NCI-H1092 (cell line): ENCODE measurements around the gene CCDC167.
A peak's percentile ranks its signal among the peaks of the same experiment; 100 is the strongest.
"Not testable (repeated sequence)": the region's sequence is repeated elsewhere in the genome, so short reads cannot be mapped to it uniquely, and the experiment has no call there.

ENCODE experiments used
- DNase-seq: peaks from one replicate; lab custom pipeline; 2025; lab: John Stamatoyannopoulos, UW

Gene CCDC167

DNA sequence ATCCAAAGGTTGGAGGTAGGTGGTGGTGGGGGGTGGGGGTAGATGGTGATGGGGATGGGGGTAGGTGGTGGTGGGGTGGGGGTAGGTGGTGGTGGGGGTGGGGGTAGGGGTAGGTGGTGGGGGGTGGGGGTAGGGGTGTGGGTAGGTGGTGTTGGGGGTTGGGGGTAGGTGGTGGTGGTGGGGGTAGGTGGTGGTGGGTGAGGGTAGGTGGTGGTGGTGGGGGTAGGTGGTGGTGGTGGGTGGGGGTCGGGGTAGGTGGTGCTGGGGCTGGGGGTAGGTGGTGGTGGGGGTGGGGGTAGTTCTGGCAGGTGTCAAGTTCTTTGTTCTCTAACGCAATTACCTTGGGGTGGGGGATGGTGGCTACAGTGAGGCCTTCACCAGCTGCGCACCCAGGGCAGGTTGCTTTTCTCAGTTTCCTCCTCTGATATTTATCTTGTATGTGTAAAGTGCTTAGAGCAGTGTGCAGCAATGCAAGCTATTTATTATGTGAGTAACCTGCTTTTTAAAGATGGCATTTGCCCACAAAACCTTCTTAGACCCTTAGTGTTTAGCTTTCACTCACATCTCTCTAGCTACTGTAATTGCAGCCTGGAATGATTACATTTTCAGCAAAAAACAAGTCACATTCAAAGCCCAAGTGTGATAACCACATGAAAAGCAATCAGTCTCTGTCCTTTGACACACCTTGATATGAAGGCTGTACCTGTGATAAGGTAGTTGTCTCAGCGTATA is 8.2 kb upstream of the CCDC167 start:
- no peak for DNase-seq

DNA sequence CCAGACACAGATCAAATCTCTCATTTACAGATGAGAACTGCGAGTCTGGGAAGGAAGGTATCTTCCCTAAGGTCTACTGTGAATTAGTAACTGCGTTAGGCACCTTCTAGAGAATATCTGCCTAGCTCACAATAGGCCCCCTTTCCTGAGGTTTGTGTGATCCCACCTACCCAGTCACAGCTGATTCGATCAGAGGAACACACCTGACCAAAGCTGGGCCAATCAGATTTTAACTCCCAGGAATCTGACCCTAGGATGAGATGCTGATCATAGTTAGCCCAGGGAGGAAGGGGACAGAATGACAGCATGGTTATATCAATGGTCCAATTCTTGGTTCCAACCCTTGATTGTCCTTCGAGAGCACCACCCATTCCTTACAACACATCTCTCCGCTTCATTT is 7.4 kb upstream of the CCDC167 start:
- no peak for DNase-seq

DNA sequence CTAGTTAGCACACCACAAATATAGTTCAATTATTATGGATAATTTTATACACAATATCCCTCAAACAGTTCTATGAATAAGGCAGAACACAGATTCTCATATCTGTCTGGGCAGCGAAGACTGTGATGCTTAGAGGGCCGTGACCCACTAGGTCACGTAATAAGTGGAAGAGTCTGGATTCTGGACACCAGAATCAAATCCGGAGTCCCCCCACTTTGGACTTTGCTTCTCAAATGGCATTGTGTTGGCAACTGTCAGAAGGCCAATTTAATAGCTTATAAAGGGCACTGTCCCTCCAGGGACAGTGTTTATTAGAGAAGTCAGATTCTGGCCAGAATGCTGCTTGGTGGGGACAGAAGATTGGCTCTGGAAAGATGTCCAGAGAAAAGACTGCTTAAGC is 6.8 kb upstream of the CCDC167 start:
- DNase-seq: no peak

DNA sequence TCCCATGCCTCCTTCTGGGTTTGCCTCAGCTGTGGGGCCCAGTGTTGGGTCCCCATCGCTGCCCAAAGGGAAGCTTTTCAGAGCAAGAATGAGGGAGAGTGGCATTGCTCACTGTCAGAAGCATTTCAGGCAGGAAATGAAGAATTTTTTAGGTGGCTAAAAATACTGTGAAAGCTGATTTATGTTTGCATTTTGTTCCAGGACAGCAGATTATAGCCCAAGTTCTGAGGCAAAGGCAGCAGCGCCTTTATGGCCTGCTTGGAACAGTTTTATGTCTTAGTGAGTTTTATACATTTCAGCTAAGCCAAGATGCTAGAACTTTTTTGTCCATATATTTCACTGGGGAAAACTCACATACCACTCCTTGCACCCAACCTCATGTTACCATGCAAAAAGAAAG is 4.3 kb upstream of the CCDC167 start:
- no peak for DNase-seq

DNA sequence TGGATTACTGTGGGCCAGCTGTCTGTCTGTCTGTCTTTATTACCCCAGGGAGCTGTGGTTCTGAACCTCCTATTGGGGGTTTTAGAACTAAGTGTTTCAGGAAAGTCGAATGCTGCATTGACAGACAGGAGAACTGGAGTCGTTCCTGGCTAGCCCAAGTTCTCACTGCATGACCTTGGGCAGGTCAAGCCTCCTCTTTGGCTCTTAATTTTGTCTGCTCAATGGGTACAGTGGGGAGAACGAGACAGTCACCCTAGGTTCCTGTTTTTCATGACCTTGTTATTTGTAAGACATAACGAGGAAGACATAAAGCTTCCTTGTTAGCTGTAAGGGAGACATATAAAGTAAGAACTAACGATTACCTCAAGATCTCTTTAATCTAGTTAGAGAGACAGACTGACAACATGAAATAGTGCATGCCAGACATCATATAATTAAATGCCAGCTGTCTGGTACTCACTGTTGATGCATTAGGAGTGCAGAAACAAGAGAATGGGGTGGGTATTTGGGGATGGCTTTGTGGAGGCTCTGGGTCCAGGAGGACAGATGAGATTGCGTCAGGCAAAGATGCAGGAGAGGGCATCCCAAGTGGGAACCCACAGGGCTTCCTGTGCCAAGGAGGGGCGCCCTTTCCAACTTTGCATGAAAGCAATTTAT is 3.7 kb upstream of the CCDC167 start:
- DNase-seq: no peak

DNA sequence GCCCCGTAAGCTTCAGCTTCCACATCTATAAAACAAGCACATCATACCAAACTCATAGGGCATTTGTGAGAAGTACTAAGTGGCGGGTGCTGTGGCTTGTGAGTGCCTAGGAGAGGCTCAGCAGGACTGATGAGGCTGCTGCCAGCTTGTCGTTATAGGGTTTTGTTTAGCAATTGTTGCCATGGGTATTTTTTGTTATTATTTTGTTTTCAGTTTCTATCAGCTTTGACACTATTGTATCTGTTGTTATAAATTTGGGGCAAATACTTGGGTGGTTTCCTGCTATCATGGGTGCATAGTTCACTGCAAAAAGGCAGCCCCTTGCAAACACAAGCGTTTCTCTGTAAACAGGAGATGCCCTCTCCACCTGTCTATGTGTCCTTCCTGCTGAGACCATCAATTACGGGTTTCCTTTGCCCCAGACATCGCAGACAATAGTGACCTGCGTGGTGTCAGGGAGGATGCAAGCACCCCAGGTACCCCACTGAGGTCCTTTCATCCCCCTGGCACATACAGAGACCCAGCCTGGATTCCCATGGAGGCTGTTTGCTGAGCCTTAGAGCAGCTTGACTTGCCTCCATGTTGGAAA is 3.1 kb upstream of the CCDC167 start:
- no peak for DNase-seq

DNA sequence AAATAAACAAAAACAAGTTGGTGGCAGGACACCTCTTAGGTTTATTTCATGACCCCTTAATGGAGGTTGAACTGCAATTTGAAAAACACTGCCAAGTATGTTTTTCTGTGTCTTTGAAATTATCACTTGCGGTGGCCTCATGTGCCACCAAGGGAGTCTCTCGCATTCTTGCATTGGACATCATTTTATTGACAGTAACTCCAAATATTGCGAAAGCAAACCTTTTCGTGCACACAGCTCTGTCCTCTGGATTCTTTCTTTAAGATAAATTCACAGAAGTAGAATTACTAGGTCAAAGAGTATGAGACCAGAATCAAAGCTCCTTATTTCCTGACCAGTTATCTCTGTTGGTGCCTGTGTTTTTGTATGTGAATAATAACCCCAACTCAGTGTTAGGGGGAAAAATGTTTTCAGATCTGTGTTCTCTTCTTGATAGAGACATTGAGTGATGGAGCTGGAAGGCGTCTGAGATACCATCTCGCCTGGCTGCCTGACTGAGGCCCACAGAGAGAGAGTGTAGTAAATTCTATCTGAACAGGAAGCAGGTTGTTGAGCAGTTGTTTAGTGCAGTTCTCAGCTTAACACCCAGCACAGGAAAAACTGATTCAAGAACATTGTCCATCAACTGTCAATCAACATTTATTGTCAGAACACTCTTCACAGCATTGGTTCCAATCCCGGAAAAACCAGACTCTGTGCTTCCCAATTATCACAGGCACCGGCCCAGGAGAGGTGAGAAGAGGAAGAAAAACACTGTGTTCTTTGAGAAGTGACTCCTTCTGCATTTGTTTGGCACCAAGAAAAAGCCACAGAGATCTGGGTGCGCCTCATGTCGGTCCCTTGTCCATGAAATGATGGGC is 2.2 kb upstream of the CCDC167 start:
- DNase-seq: no peak

DNA sequence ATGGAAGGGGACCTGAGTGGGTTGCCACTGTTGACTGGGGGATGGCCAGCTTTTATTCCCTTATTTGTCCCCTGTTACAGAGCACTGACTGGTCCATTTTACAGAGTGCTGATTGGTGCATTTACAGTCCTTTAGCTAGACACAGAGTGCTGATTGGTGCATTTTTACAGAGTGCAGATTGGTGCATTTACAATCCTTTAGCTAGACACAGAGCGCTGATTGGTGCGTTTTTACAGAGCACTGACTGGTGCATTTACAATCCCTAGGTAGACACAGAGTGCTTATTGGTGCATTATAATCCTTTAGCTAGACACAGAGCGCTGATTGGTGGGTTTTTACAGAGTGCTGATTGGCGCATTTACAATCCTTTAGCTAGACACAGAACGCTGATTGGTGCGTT is 1.2 kb upstream of the CCDC167 start:
- not testable (repeated sequence) for DNase-seq

DNA sequence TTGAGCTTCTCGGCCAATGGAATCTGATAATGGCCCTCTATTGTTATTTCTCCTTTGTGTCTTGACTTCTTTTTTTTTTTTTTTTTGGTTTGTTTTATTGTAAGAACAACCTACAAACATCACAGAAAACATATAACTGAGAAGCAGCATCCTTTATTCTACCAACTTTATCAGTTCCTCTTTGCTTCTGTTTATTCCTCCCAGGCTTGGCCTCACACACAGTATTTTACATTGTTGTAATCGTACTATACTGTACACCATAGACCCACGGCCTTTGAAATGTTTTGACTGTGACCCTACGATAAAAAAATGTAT is 558 bp upstream of the CCDC167 start:
- no peak for DNase-seq

DNA sequence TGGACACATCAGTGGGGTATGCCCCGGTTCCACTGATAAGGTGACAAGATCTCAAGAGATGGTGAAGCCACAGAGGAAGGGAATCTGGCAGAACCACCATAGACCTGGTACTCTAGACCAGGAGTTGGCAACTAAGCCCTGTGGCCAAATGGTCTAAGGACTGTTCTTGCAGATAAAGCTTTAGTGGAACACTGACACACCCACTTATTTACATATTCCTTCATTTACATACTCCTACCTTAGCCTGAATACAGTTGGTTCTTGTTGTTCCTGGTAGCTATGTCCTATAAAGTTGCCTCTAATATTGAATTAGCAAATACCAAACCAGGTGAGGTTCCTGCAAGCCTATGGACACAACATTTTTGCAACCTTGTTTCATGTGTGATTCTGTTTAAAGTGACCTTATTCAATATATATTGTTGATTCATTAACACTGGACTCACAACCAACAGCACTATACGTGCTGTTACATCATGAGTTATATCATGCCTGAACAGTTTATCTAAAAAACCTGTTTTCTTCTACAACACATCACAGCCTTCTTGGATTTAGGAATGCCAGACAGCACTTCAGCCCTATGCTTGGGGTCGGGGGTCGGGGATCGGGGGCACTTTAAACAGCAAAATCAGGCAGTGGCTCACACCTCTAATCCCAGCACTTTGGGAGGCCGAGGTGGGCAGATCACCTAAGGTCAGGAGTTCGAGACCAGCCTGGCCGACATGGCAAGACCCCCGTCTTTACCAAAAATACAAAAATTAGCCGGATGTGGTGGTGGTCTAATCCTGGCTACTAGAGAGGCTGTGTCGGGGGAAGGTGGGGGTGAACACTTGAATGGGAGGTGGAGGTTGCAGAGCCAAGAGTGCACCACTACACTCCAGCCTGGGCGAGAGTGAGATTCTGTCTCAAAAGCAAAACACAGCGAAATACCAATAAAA is 2.5 kb downstream of the CCDC167 start:
- no peak for DNase-seq

DNA sequence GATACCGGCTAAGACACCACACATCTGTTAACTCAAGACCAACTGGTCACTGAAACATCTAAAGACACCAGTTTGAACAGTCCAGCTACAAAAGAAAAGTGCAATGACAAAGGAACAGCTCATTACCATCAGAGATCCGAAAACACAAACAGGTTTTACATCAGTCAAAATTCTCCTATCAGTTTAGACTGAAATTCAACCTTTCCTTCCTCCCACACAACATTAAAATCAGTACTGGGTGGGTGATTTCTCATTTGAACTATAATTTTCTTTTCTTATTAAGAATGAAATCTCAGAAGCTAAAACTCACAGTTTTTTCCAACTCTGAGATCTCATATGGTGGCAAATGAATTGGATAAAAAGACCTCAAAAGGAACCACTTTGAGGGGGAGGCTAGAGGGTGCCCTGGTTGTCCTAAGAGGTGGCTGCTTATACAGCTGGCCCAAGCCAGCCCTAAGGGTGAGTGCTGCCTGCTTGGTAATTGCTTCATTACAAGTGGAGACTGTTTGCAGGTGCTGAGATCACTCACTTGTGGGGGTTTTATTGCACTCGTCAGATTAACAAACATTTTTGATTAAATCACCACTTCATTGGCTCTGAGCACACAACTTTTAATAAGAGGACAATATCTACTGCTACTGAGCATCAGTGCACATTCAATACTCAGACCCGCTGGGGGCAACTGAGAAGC is 4.3 kb downstream of the CCDC167 start:
- peak; percentile 78 for DNase-seq

DNA sequence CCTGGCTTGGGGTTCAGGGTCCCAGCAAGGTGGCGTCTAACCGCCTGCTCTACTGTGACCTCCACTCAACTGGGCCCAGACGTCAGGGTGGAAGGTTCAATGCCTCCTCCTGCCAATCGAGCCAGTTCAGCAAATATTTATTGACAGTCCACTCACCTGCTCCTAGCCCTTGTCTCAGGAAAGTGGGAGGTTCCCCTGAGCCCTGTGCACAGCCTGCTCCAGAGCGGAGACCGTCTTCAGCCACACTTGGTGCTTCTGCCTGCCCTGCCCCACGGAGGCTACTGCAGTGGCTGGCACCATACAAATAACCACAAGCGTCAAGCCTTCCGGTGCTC is 6.1 kb downstream of the CCDC167 start:
- DNase-seq: peak; percentile 68

DNA sequence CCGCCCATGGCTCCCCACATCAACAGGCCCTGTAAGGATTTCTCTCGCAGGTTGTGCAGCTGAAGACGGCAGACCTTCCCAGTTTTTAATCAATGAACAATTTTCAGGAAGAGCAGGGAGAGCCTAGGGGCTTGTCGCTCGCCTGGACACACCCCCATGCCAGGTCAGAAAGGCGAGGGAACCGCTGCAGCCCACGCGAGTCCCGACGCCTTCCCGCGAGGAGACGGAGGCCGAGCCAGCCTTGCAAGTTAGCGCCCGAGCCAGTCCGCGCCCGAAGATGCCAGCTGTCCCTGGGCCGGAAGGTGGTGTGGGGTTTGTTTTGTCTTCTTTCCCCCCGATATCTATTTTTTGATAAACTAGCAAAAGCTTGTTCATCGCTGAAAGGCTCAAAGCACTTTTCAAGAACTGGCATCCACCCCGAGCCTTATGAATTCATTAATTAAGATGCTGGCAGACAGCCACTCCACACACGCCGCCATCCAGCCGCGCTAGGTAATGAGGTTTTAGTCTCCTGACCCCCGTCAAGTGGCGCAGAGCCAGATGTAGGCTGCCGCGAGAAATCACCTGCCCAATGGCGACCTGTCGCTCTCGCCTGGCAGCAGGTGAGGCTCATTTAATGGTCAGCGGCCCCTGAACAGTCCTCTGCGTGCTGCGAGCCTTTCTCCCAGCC is 6.6 kb downstream of the CCDC167 start:
- DNase-seq: peak; percentile 79

DNA sequence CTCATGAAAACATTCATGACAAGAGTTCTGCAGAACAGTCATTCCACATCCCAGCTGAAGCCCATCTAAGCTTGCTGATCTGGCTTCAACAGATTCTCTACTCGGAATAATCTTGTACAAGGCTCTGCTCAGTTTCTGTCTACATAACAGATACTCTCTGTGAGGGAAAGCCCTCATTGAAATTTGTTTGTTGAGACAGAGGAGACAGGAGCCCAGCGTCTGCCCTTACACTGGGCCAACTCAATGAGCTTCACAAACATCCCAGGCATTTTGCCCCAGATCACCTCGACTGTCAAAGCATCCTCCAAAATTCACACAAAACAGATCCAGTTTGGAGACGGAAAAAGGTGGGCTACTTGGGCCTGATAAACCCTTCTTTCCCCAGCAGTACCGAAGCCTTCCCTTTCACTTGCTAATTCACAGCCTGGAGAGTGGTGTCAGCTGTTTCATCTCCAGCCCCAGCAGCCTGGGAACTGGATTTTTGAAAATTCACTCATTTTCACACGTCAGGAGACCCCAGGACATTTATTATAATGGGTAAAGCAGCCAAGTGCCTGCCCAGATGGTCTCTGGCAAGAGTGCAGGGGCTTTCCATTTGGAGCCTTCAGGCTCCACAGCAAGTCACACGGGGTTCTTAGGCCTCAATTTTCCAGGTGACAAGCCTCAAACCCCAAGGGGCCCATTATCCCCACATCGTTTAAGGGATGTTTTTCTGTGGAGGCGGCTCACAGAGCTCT is 7.3 kb downstream of the CCDC167 start:
- peak; percentile 44 for DNase-seq

DNA sequence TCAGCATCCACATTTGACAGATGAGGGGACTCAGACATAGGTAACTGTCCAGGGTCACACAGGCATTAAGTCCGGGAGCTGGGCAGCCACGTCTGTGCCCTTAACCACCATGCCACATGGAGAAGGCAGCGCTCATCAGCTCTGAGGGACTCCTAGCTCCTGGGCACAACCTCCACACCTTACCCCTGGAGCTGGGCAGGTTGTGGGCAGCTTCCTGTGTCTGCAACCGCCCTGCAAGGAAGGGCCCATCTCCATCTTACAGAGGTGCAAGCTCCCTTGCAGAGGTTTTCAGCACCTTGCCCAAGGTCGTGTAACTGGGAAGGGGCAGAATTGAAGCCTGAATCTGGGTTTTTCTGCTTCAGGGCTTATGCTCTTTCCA is 7.9 kb downstream of the CCDC167 start:
- DNase-seq: no peak

DNA sequence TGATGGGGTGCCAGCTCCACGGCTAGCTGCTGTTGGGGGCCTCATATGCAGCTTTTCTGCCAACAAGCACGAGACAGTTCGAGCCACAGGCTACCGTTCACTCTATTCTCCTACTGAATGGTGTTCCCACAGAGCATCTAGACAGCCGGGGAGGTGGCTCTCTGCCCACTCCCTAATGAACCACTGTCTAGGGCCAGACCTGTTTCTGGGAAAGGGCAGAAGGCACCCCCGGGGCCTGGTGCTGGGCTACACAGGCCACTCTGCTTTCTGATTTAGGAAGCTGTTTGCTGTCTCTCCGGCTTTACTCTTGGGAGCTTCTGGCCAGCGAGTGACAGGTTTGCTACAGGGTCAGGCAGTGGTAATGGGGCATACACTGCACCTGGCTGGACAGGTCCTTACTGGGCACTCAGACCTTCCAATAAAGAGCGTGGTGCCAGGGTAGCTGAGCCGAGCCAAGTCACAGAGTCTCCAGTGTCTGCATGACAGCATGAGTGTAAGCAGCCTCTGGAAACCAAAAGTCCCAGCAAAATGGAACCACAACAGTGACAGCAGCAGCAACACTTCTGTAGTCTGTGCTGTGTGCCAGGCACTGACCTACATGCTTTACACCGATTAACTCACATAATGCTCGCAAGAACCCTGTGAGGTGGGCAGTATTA is 8.4 kb downstream of the CCDC167 start:
- peak; percentile 54 for DNase-seq

DNA sequence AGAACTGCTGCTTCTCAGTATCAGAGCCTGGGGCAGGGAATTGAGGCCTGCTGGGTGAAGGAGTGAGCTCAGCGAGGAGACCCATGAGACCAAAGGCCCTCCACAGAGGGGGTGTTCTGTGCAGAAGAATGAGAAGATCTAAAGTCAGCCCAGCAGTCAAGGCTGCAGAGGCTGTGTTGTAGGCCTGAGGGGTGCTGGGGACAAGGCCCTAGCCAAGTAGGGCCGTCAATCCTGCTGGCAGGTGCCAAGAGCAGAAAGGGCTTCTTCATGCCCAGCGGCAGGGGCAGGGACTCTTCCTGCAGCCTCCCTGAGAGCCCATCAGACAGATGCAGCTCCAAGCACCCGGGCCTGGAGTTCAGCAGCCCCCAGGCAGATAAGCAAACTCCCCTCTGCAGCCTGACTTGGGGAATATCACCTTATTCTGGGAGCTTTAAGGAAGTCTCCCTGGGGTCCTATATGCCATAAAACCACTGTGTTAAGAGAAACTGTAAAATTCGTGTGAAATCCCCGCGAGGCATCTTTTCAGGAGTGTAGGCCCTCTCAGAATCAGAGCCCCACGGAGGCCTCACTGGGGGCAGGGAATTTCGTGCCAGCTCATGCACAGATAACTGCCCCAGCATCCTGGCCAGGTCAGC is 9.0 kb downstream of the CCDC167 start:
- no peak for DNase-seq

DNA sequence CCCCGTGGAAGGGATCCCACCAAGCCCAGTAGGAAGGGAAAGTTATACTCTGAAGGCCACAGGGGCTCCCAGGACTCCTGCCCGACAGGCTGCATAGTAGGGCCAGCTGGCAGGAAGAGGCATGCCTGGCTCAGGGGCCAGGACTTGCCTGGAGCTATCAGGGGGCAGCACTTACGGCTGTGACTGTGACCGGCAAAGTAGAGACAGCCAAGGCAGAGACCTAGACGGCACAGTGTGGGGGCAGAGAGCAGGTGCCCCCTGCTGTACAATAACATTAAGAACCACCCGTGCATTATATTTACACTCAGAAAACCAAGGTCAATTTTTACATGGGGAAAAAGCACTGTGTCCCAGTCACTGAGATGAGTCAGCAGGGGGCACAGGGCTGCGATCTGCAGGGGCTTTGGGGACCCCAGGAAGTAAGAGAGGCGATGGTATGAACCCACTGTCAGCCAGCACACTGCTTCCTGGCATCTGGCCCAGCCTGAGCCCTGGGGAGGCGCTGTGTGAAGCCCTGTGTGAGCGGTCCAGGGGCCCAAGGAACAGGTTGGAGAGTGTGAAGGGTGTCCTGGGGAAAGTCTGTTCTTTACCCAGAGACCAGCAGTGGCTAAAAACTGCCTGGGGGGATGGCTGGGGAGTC is 9.9 kb downstream of the CCDC167 start:
- no peak for DNase-seq
